Vagina (tissue), 2 donors: ENCODE results near the gene HNMT. TPM values are rescaled to one million over a fixed set of nuclear protein-coding genes. Genes with fewer than 3 reads are reported as not detected.

Source experiments
- DNase-seq, 2 donors: peaks; one replicate each; pipeline ENCODE4 v3.0.0-alpha.2; 2017; ENCODE audit errors: extremely low spot score in 2 of 2
- H3K27ac ChIP-seq: fragments of 200-600 bp; sonication (generic); one replicate; pipeline ENCODE4 v1.5.1; 2019
- H3K27me3 ChIP-seq: fragments of 200-600 bp; sonication (generic); one replicate; pipeline ENCODE4 v1.5.1; 2019
- H3K36me3 ChIP-seq, 2 donors: fragments of 200-600 bp; sonication (generic); one replicate each; pipeline ENCODE4 v1.5.1; 2017 to 2019
- H3K4me1 ChIP-seq: fragments of 200-600 bp; sonication (generic); one replicate; pipeline ENCODE4 v1.5.1; 2019
- H3K4me3 ChIP-seq, 2 donors: fragments of 200-600 bp; sonication (generic); 1 replicate in 1 of 2; 2 replicates in 1 of 2; pipeline ENCODE4 v1.5.1; 2016 to 2019
- H3K9me3 ChIP-seq: fragments of 200-600 bp; sonication (generic); one replicate; pipeline ENCODE4 v1.5.1; 2019
- CTCF ChIP-seq, 3 experiments: fragments of 450-650 bp in 2 of 3; fragments of 200-600 bp in 1 of 3; sonication (generic) in 1 of 3; IDR thresholded peaks; one replicate each; pipeline ENCODE4 v1.5.1; 2017 to 2019; ENCODE audit warnings: antibody characterized with exemption in 3 of 3, mild to moderate bottlenecking in 2 of 3, moderate library complexity in 2 of 3
- POLR2A ChIP-seq, 2 donors: fragments of 450-650 bp; IDR thresholded peaks; one replicate each; pipeline ENCODE4 v1.6.1; 2017; ENCODE audit warnings: antibody characterized with exemption in 2 of 2, mild to moderate bottlenecking in 2 of 2, moderate library complexity in 2 of 2
- POLR2AphosphoS5 ChIP-seq, 2 donors: sonication (generic); formaldehyde crosslinking; IDR thresholded peaks; one replicate each; pipeline ENCODE4 v1.9.0; 2017; ENCODE audit warnings: antibody characterized with exemption in 2 of 2, mild to moderate bottlenecking in 2 of 2, low read depth in 1 of 2; ENCODE audit not compliant: insufficient read depth in 1 of 2
- intact Hi-C: fragments of 100-400 bp; cut with DNase I; formaldehyde crosslinking; loops from one replicate; pipeline ENCODE4 v1.15.1; 2023
- total RNA-seq: library from RNA; depleted of rRNA; stranded (reverse); fragments of >200 nt; gene quantifications from one replicate; pipeline ENCODE4 v1.2.3, GENCODE V29; 2016

The HNMT gene
- total RNA-seq, 1 donor from 2014 or later: 18.9 TPM

GRCh38 chr2:138030459-138030858 lies 66.2 kb downstream of the HNMT start:
- no peaks in the 10 kb centered on the region for H3K36me3 ChIP-seq
- H3K27ac ChIP-seq: no peak overlapping the region

GRCh38 chr2:138032334-138032733 lies 68.1 kb downstream of the HNMT start:
- no peak overlapping the region for H3K4me3 ChIP-seq
- no peaks in the 10 kb centered on the region for H3K36me3 ChIP-seq
- H3K27ac ChIP-seq: no peak overlapping the region
- TF ChIP-seq POLR2A (IDR thresholded peaks at IDR 0.05) (no peak), POLR2AphosphoS5 (IDR thresholded peaks at IDR 0.05; ENCODE audit: insufficient read depth in 1 of 2, low read depth in 1 of 2) (no peak), CTCF (IDR thresholded peaks at IDR 0.05) (no peak)
- no peak for DNase-seq
- no peaks in the 10 kb centered on the region for H3K4me1 ChIP-seq
- H3K9me3 ChIP-seq: no peaks in the 10 kb centered on the region
- intact Hi-C loops: no loop called here
- H3K27me3 ChIP-seq: no peaks in the 10 kb centered on the region

More at GRCh38 chr2:138030459-138030858, 66.2 kb downstream of the HNMT start:
- no peaks in the 10 kb centered on the region for H3K9me3 ChIP-seq
- TF ChIP-seq POLR2AphosphoS5 (IDR thresholded peaks at IDR 0.05; ENCODE audit: insufficient read depth in 1 of 2, low read depth in 1 of 2) (no peak), CTCF (IDR thresholded peaks at IDR 0.05) (no peak), POLR2A (IDR thresholded peaks at IDR 0.05) (no peak)
- no peak for DNase-seq
- intact Hi-C loops: no loop called here
- H3K27me3 ChIP-seq: no peaks in the 10 kb centered on the region
- H3K4me3 ChIP-seq: no peak overlapping the region
- H3K4me1 ChIP-seq: no peaks in the 10 kb centered on the region

GRCh38 chr2:138034536-138034935 lies 70.3 kb downstream of the HNMT start:
- no peaks in the 10 kb centered on the region for H3K9me3 ChIP-seq
- no peak overlapping the region for H3K4me3 ChIP-seq
- DNase-seq: no peak
- H3K4me1 ChIP-seq: no peaks in the 10 kb centered on the region
- no peak overlapping the region for H3K27ac ChIP-seq
- TF ChIP-seq POLR2AphosphoS5 (IDR thresholded peaks at IDR 0.05; ENCODE audit: insufficient read depth in 1 of 2, low read depth in 1 of 2): no peak
- TF ChIP-seq CTCF (IDR thresholded peaks at IDR 0.05): no peak
- no peak for TF ChIP-seq POLR2A (IDR thresholded peaks at IDR 0.05)
- intact Hi-C loops: no loop called here
- no peaks in the 10 kb centered on the region for H3K36me3 ChIP-seq
- H3K27me3 ChIP-seq: no peaks in the 10 kb centered on the region

DNA sequence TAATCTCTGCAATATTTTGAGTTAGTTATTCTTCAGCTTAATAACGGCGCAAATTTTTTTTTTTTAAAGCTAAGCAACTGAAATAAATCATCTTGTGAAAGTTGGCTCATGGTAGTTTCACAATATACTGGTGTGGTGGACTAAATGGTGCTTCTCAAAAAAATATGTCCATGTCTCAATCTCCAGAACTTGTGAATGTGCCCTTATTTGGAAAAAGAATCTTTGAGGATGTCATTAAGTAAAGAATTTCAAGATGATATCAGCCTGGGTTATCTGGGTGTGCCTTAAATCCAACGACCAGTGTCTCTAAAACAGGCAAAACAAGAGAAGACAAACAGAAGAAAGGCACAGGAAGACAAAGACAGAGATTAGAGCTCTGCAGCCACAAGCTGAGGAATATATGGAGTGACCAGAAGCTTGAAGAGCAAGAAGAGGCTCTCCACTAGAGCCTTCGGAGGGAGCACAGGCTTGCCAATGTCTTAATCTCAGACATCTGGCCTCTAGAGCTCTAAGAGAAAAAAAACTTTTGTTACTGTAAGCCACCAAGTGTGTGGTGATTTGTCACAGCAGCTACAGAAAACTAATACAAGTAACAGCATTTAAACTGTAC lies 71.4 kb downstream of the HNMT start:
- no peaks in the 10 kb centered on the region for H3K36me3 ChIP-seq

More for the DNA sequence above, 71.4 kb downstream of the HNMT start:
- DNase-seq: no peak
- intact Hi-C loops: no loop called here
- Histone ChIP-seq H3K27ac (no peak overlapping the region), H3K9me3 (no peaks in the 10 kb centered on the region), H3K4me1 (no peaks in the 10 kb centered on the region), H3K27me3 (no peaks in the 10 kb centered on the region), H3K4me3 (no peak overlapping the region)
- TF ChIP-seq CTCF (IDR thresholded peaks at IDR 0.05) (no peak), POLR2A (IDR thresholded peaks at IDR 0.05) (no peak), POLR2AphosphoS5 (IDR thresholded peaks at IDR 0.05; ENCODE audit: insufficient read depth in 1 of 2, low read depth in 1 of 2) (no peak)
